A549 (cell line): ENCODE results near the gene ATG3.

ENCODE experiments used
- CBX8 ChIP-seq: fragments of 200-600 bp; sonication (generic); IDR thresholded peaks from 2 replicates; pipeline ENCODE4 v1.6.1; 2016
- CHD2 ChIP-seq: fragments of 150-350 bp; IDR thresholded peaks from 2 replicates; pipeline ENCODE4 v1.6.1; 2014; ENCODE audit warnings: low read length; ENCODE audit not compliant: partially characterized antibody
- CTCF ChIP-seq: fragments of >200 bp; sonication (Bioruptor Twin); formaldehyde crosslinking; IDR thresholded peaks from 3 replicates; pipeline ENCODE4 v1.5.1; 2016
- EHMT2 ChIP-seq: fragments of 200-600 bp; sonication (generic); IDR thresholded peaks from 2 replicates; pipeline ENCODE4 v1.6.1; 2016; ENCODE audit warnings: antibody characterized with exemption, low read depth, mild to moderate bottlenecking, moderate library complexity
- EP300 ChIP-seq, 2 experiments: fragments of >200 bp; sonication (Bioruptor Twin); formaldehyde crosslinking; IDR thresholded peaks; 2 replicates in 1 of 2; 3 replicates in 1 of 2; pipeline ENCODE4 v1.6.1; 2016 to 2017
- JUNB ChIP-seq: fragments of >200 bp; sonication (Bioruptor Twin); formaldehyde crosslinking; IDR thresholded peaks from 2 replicates; pipeline ENCODE4 v1.6.1; 2016
- MAFK ChIP-seq: fragments of 450-650 bp; IDR thresholded peaks from 2 replicates; pipeline ENCODE4 v1.6.1; 2014; ENCODE audit not compliant: partially characterized antibody
- NFE2L2 ChIP-seq: fragments of 150-350 bp; conservative IDR thresholded peaks from 2 replicates; pipeline ENCODE4 v1.6.1; 2014; ENCODE audit warnings: low read length
- POLR2A ChIP-seq: IDR thresholded peaks from 2 replicates; pipeline ENCODE4 v1.6.1; 2012; ENCODE audit warnings: mild to moderate bottlenecking, low read length
- RAD21 ChIP-seq, 2 experiments: fragments of >200 bp in 1 of 2; sonication (Bioruptor Twin) in 1 of 2; formaldehyde crosslinking in 1 of 2; IDR thresholded peaks in 1 of 2; conservative IDR thresholded peaks in 1 of 2; 2 replicates in 1 of 2; 3 replicates in 1 of 2; pipeline ENCODE4 v1.6.1; 2012 to 2018; ENCODE audit warnings: inconsistent platforms in 1 of 2
- REST ChIP-seq: fragments of 200-600 bp; sonication (generic); IDR thresholded peaks from 2 replicates; pipeline ENCODE4 v1.6.1; 2016; ENCODE audit warnings: antibody characterized with exemption, mild to moderate bottlenecking, moderate library complexity
- SMC3 ChIP-seq: fragments of >200 bp; sonication (Bioruptor Twin); formaldehyde crosslinking; IDR thresholded peaks from 3 replicates; pipeline ENCODE4 v1.6.1; 2018; ENCODE audit warnings: inconsistent platforms
- SREBF2 ChIP-seq: fragments of 450-650 bp; IDR thresholded peaks from 2 replicates; pipeline ENCODE4 v1.6.1; 2014; ENCODE audit warnings: mild to moderate bottlenecking, moderate library complexity
- TP53 ChIP-seq: fragments of 250-450 bp; sonication (Bioruptor Pico); IDR thresholded peaks from 2 replicates; pipeline ENCODE4 v1.5.0; 2021; ENCODE audit warnings: mild to moderate bottlenecking, moderate library complexity

GRCh38 chr3:112579232-112579631, 17.5 kb upstream of the ATG3 start:
- TF ChIP-seq SREBF2 (no peak), EHMT2 (no peak), CTCF (no peak), EP300 (IDR thresholded peaks at IDR 0.05) (no peak), CHD2 (no peak), POLR2A (no peak), MAFK (no peak), JUNB (no peak), RAD21 (conservative IDR thresholded peaks at IDR 0.05 in 1 of 2, IDR thresholded peaks at IDR 0.05 in 1 of 2) (no peak), SMC3 (no peak), CBX8 (no peak), TP53 (CRISPR knock-in tag) (no peak), NFE2L2 (no peak), REST (no peak)
